Right kidney (tissue), 1 donor: ENCODE measurements around the gene GSAP.
A peak's percentile ranks its signal among the peaks of the same experiment; 100 is the strongest.
"Not testable (repeated sequence)": the region's sequence is repeated elsewhere in the genome, so short reads cannot be mapped to it uniquely, and the experiment has no call there.

Experiments
- DNase-seq: peaks from one replicate; pipeline ENCODE4 v3.0.0-alpha.2; 2016

GSAP gene

GRCh38 chr7:77284005-77284404 is 132.1 kb downstream of the GSAP start:
- DNase-seq = no peak

GRCh38 chr7:77282897-77283296 is 133.3 kb downstream of the GSAP start:
- DNase-seq = no peak

DNA sequence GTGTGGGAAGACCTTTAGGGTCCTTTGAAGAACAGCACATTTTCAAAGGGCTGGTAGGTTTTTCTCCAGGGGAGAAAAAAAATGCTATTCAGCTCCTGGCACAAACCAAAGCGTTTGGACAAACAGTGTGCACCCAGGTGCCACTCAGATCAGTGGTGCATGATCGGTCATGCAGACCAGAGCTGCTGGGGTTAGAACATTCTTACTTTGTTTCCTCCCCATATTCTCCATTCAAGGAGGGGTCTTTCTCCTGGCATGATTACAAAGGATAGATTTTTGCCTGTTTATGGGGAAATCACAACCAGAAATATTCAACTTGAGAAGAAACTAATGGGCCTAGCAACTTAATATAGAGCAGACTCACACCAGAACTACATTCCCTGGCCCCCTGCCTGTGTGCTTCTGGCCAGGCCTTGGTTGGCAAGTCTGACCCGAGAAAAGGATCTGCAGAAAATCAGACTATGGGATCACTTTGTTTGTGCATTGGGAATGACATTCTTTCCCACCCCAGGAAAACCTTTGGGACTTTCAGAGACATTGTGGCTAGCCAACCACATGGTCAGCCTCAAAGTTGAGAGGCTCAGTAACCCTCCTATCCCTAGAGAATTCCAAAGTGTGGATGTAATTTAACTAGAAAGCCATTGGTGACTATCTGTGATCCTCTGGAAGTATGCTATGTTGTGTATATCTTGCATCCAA is 134.2 kb downstream of the GSAP start:
- peak; percentile 18 for DNase-seq

DNA sequence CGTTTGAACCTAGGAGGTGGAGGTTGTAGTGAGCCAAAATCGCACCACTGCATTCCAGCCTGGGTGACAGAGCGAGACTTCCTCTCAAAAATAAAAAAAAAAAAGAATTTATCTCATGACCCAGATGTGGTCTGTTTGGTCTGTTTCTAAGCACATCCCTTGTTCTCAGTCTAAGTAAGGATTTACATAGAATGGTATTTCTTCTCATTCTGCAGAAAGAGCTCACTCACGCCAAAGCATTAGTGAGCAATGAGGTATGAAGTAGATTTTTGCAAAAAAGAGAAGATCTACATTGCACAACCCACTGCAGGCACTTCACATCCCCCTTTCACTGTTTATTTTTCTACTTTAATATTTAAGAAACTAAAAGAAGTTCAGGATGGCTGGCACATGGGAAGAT is 140.0 kb downstream of the GSAP start:
- DNase-seq = no peak

DNA sequence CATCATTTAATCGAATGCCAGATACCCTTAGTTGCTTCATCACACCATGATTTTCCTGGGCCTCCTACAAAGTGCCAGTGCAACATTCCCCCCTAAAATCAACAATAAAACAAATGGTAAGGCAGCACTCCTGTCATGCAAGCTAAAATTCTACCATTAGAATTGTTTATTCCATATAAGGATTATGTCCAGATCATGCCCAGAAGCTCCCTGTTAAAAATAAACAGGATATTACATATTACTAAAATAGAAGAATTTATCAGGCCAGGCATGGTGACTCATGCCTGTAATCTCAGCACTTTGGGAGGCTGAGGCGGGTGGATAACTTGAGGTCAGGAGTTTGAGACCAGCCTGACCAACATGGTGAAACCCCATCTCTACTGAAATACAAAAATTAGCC is 140.5 kb downstream of the GSAP start:
- DNase-seq = not testable (repeated sequence)

DNA sequence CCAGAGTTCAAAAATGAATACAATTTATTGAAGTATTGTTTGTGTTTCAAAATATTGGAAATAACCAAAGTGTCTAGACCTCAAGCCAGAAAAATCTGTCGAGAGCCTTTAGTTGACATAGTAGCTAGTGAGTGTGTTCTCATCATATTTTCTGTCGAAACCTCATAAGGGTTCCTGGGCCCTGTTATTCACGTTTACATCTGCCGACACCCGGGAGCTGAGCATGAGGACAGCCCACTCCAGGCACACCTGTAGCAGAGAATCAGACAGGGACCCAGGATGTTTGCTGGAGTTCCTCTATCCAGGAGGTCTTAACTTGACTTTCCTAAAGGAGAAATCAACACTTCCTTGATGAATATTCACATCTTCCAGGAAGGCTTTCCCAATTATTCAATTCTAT is 144.4 kb downstream of the GSAP start:
- no peak for DNase-seq

DNA sequence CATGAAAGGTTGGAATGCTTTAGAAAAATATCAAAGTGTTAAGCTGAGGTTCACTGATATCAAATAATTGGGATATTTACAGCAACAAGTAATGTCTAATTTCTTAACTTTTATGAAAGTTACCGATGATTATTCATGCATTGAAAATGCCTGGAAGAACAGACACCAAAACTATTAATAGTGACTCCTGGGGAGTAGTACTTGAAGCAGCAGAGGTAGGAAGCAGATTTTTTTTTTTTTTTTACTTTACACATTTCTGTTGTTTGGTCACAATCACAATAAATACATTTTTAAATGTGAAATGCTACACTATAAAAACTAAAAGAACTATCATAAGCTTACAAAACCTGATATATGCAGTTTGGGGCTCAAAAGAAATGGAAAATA is 146.1 kb downstream of the GSAP start:
- DNase-seq = no peak

DNA sequence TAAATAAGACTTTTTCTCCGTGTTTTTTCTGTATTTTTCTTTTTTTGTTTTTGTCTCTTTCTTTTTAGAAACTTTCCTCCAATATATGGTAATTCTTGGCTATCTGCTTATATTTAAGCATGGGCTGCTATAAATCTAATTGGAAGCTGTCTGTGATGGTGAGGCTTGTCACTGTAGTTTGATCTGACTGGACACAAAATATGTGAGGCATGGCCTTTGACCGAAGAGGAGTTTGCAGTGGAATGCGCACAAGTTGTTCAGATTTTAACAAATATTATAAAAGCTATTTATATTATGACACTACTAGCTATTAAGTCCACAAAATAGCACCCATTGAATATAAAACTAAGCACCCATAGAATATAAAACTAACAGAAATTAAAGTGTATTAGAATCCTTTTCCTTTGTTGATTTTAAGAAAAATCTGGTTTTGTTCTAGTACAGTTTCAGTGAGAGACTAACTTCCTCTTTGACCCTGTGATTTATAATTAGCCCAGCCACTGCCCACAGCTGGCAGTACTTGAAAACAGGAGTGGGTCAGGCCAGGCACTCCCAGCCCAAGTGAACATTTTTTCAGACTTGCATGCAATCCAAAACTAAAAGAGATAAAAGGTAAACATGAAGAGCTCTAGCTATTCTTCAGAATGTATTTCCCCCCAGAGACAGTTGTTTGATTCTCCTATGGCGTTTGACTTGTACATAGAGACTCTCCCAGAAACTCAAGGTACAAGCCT is 146.6 kb downstream of the GSAP start:
- DNase-seq = no peak

DNA sequence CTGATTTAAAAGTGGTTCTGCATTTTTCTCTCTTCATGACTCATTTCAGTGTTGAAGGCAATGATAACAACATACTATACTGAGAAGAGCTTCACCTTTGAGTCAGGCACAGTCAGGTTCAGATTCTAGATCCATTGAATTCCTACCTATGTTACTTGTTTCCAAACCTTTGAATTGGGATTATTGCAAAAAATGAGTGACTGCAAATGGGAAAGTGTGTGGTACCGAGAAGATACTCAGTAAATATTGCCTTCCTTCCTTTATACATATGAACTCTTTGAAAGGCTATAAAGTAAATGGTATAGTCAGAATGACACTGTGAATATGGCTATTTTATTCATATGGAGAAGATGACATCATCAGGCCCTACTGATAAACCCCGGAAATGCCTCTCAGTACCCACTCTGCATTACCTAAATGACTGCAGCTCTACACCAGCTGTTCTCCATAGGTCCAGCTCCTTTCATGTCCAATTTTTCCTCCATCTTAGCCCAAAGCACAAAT is 149.8 kb downstream of the GSAP start:
- no peak for DNase-seq

DNA sequence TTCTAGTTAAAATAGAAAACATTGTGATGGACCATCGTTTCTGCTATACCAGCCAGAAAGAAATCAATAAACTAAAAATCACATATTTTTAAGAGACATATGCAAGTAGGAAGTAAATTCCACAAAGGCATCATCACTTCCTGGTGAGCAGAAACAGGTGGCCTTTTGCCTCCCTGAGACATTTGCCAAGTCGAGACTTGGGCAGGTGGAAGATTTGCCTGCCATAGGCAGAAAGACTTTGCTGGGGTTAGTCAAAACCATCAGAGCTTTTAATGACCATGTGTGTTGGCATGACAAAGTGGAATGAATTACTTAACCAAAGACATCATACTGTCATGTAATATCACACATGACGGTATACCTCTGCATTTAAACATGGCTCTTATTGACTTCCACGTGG is 150.5 kb downstream of the GSAP start:
- DNase-seq = no peak

- no peak for DNase-seq
Measured at GRCh38 chr7:77262316-77262715, 153.8 kb downstream of the GSAP start.
